IMR-90 (cell line): ENCODE measurements around the gene IRF2. TPM values are rescaled to one million over a fixed set of nuclear protein-coding genes. Genes with fewer than 3 reads are reported as not detected.

ENCODE experiments used
- ATAC-seq: fragments of 200-7000 bp; cut with Tn5 transposase; 2 replicates; pipeline ENCODE4 v1.9.1; 2020; ENCODE audit warnings: low read depth, mild to moderate bottlenecking, moderate library complexity
- BruUV-seq: library from RNA; stranded (reverse); fragments of 400-500 nt; replicated peaks from 2 replicates; lab custom pipeline; 2021; lab: Mats Ljungman, UMichigan
- CTCF ChIA-PET: fragments of 300-600 bp; formaldehyde crosslinking; extraction: SDS; loops from one replicate; lab custom pipeline; 2021; ENCODE audit warnings: antibody characterized with exemption; lab: Yijun Ruan, JAX
- POLR2A ChIA-PET: fragments of 300-600 bp; sonication (Branson Sonifier 250); formaldehyde crosslinking; loops from one replicate; lab custom pipeline; 2022; ENCODE audit warnings: antibody characterized with exemption; ENCODE audit not compliant: unreplicated experiment; lab: Charles Lee
- DNase-seq: peaks from one replicate; pipeline ENCODE4 v3.0.0; 2013
- H2AFZ ChIP-seq: replicated peaks from 2 replicates; pipeline ENCODE3; 2013; ENCODE audit warnings: low read length, mild to moderate bottlenecking; ENCODE audit not compliant: poor library complexity
- H2AK5ac ChIP-seq: 2 replicates; pipeline ENCODE4 v1.6.1; 2013; ENCODE audit warnings: low read depth, low read length, inconsistent platforms
- H2AK9ac ChIP-seq: replicated peaks from 2 replicates; pipeline ENCODE3; 2013; ENCODE audit warnings: mild to moderate bottlenecking, low read depth, low read length, moderate library complexity; ENCODE audit not compliant: poor library complexity
- H2BK120ac ChIP-seq: 2 replicates; pipeline ENCODE4 v1.6.1; 2013; ENCODE audit warnings: low read depth, low read length, inconsistent platforms
- H2BK15ac ChIP-seq: 3 replicates; pipeline ENCODE4 v1.6.1; 2013; ENCODE audit warnings: low read depth, low read length, inconsistent platforms
- H2BK20ac ChIP-seq: 2 replicates; pipeline ENCODE4 v1.6.1; 2013; ENCODE audit warnings: low read depth, mild to moderate bottlenecking, inconsistent platforms, low read length, moderate library complexity
- H2BK5ac ChIP-seq: 2 replicates; pipeline ENCODE4 v1.6.1; 2013; ENCODE audit warnings: mild to moderate bottlenecking, low read depth, low read length, inconsistent platforms; ENCODE audit not compliant: poor library complexity, severe bottlenecking
- H3K14ac ChIP-seq: replicated peaks from 2 replicates; pipeline ENCODE4 v1.6.1; 2013; ENCODE audit warnings: low read depth, low read length, inconsistent platforms
- H3K18ac ChIP-seq: 2 replicates; pipeline ENCODE4 v1.6.1; 2013; ENCODE audit warnings: low read depth, low read length, control low read depth
- H3K23ac ChIP-seq: 2 replicates; pipeline ENCODE4 v1.6.1; 2013; ENCODE audit warnings: low read depth, low read length, inconsistent platforms
- H3K27ac ChIP-seq: 2 replicates; pipeline ENCODE4 v1.5.1; 2013; ENCODE audit warnings: mild to moderate bottlenecking, control low read depth, low read length; ENCODE audit not compliant: insufficient read depth
- H3K27me3 ChIP-seq: 2 replicates; pipeline ENCODE4 v1.6.1; 2013; ENCODE audit warnings: low read length; ENCODE audit not compliant: control insufficient read depth, insufficient read depth
- H3K36me3 ChIP-seq: 2 replicates; pipeline ENCODE4 v1.6.1; 2013; ENCODE audit warnings: low read length, mixed read lengths; ENCODE audit not compliant: control insufficient read depth, insufficient read depth
- H3K4ac ChIP-seq: 2 replicates; pipeline ENCODE4 v1.6.1; 2013; ENCODE audit warnings: low read depth, low read length, inconsistent platforms
- H3K4me1 ChIP-seq: 2 replicates; pipeline ENCODE4 v1.6.1; 2013; ENCODE audit warnings: low read length, mixed read lengths; ENCODE audit not compliant: control insufficient read depth, insufficient read depth
- H3K4me2 ChIP-seq: 2 replicates; pipeline ENCODE4 v1.6.1; 2013; ENCODE audit warnings: low read depth, mild to moderate bottlenecking, control low read depth, low read length, moderate library complexity
- H3K4me3 ChIP-seq: 2 replicates; pipeline ENCODE4 v1.5.1; 2013; ENCODE audit warnings: low read depth, mild to moderate bottlenecking, control low read depth, low read length, moderate library complexity; ENCODE audit not compliant: insufficient read depth
- H3K56ac ChIP-seq: 2 replicates; pipeline ENCODE4 v1.6.1; 2013; ENCODE audit warnings: low read length, inconsistent platforms; ENCODE audit not compliant: insufficient read depth; ENCODE audit errors: extremely low read depth
- H3K79me1 ChIP-seq, 2 experiments: 2 replicates each; pipeline ENCODE4 v1.6.1; 2013; ENCODE audit warnings: low read length in 2 of 2, inconsistent platforms in 1 of 2, low read depth in 1 of 2
- H3K9ac ChIP-seq: 2 replicates; pipeline ENCODE4 v1.6.1; 2013; ENCODE audit warnings: low read depth, low read length, control low read depth
- H3K9me1 ChIP-seq: 2 replicates; pipeline ENCODE4 v1.6.1; 2013; ENCODE audit warnings: low read length, inconsistent platforms; ENCODE audit not compliant: insufficient read depth
- H3K9me3 ChIP-seq: 2 replicates; pipeline ENCODE4 v1.6.1; 2013; ENCODE audit warnings: low read length; ENCODE audit not compliant: control insufficient read depth, insufficient read depth
- H4K20me1 ChIP-seq: 2 replicates; pipeline ENCODE4 v1.6.1; 2013; ENCODE audit warnings: low read length, inconsistent platforms; ENCODE audit not compliant: insufficient read depth
- H4K5ac ChIP-seq: 2 replicates; pipeline ENCODE4 v1.6.1; 2013; ENCODE audit warnings: mild to moderate bottlenecking, low read depth, low read length, control low read depth
- H4K8ac ChIP-seq, 2 experiments: 2 replicates each; pipeline ENCODE4 v1.6.1; 2013; ENCODE audit warnings: low read depth in 2 of 2, low read length in 2 of 2, control low read depth in 1 of 2, inconsistent platforms in 1 of 2
- H4K91ac ChIP-seq: 2 replicates; pipeline ENCODE4 v1.6.1; 2013; ENCODE audit warnings: low read depth, low read length, inconsistent platforms; ENCODE audit not compliant: insufficient read depth
- BHLHE40 ChIP-seq: fragments of 150-350 bp; IDR thresholded peaks from 2 replicates; pipeline ENCODE4 v1.6.1; 2016; ENCODE audit warnings: mild to moderate bottlenecking, low read depth, low read length
- CHD1 ChIP-seq: IDR thresholded peaks from 2 replicates; pipeline ENCODE4 v1.6.1; 2012; ENCODE audit warnings: low read depth, low read length, improper control_type of control experiment
- FOS ChIP-seq: fragments of 150-350 bp; IDR thresholded peaks from 2 replicates; pipeline ENCODE4 v1.6.1; 2016; ENCODE audit warnings: low read depth, low read length
- MAZ ChIP-seq: IDR thresholded peaks from 2 replicates; pipeline ENCODE4 v1.6.1; 2012; ENCODE audit warnings: low read depth, mild to moderate bottlenecking, low read length, improper control_type of control experiment, moderate library complexity, borderline replicate concordance
- MXI1 ChIP-seq: IDR thresholded peaks from 2 replicates; pipeline ENCODE4 v1.6.1; 2012; ENCODE audit warnings: low read depth, mild to moderate bottlenecking, low read length, moderate library complexity, borderline replicate concordance
- NFE2L2 ChIP-seq: fragments of 150-350 bp; IDR thresholded peaks from 2 replicates; pipeline ENCODE4 v1.6.1; 2016; ENCODE audit warnings: low read depth, mild to moderate bottlenecking, low read length
- POLR2A ChIP-seq: IDR thresholded peaks from 2 replicates; pipeline ENCODE4 v1.6.1; 2012; ENCODE audit warnings: mild to moderate bottlenecking, low read depth, low read length
- RAD21 ChIP-seq: IDR thresholded peaks from 2 replicates; pipeline ENCODE4 v1.6.1; 2012; ENCODE audit warnings: low read length, improper control_type of control experiment
- RCOR1 ChIP-seq: IDR thresholded peaks from 2 replicates; pipeline ENCODE4 v1.6.1; 2012; ENCODE audit warnings: mild to moderate bottlenecking, low read length, improper control_type of control experiment; ENCODE audit not compliant: insufficient replicate concordance
- RFX5 ChIP-seq: IDR thresholded peaks from 2 replicates; pipeline ENCODE4 v1.8.0; 2012; ENCODE audit warnings: low read depth, mild to moderate bottlenecking, low read length, moderate library complexity
- SMC3 ChIP-seq: fragments of 150-350 bp; IDR thresholded peaks from 2 replicates; pipeline ENCODE4 v1.6.1; 2016; ENCODE audit warnings: low read depth, mild to moderate bottlenecking, antibody characterized with exemption, low read length, moderate library complexity
- USF2 ChIP-seq: fragments of 150-350 bp; IDR thresholded peaks from 2 replicates; pipeline ENCODE4 v1.6.1; 2017; ENCODE audit warnings: mild to moderate bottlenecking, antibody characterized with exemption, low read length, low read depth
- WGBS, 2 experiments: methylation state at CpG; one replicate each; pipeline versions ENCODE4 v1.1.5 to v1.1.7; 2013; ENCODE audit warnings: missing lambda C conversion rate in 2 of 2; ENCODE audit not compliant: insufficient read length in 1 of 2; ENCODE audit errors: extremely low coverage in 2 of 2; 5-methylcytosine and 5-hydroxymethylcytosine counted together
- dilution Hi-C: fragments of 300-500 bp; cut with HindIII; formaldehyde crosslinking; loops from one replicate; pipeline ENCODE4 v1.14.3; 2018; ENCODE audit warnings: low sequenced_read_pairs; ENCODE audit not compliant: unreplicated experiment
- in situ Hi-C: fragments of 300-500 bp; cut with MboI; formaldehyde crosslinking; loops from 3 replicates; pipeline ENCODE4 v1.14.3; 2019; ENCODE audit warnings: low sequenced_read_pairs, inconsistent platforms, mixed read lengths
- intact Hi-C: fragments of 100-400 bp; cut with micrococcal nuclease; formaldehyde crosslinking; loops from 2 replicates; pipeline ENCODE4 v1.10.0; 2022
- polyA plus RNA-seq, 3 experiments: library from polyadenylated mRNA; depleted of rRNA; stranded (reverse); fragments of >200 nt; gene quantifications; 2 replicates each; pipeline ENCODE4 v1.2.3, GENCODE V29; 2012; ENCODE audit warnings: low replicate concordance in 1 of 3
- total RNA-seq: library from RNA; depleted of rRNA; stranded (reverse); fragments of >200 nt; gene quantifications from 2 replicates; pipeline ENCODE4 v1.2.3, GENCODE V29; 2012
- TF ChIP-seq, protein P1 (sequence below): fragments of 150-350 bp; IDR thresholded peaks from 2 replicates; pipeline ENCODE4 v1.6.1; 2016; ENCODE audit warnings: low read depth, mild to moderate bottlenecking, low read length, moderate library complexity, borderline replicate concordance
- TF ChIP-seq, protein P2 (sequence below): conservative IDR thresholded peaks from 2 replicates; pipeline ENCODE4 v1.5.1; 2012; ENCODE audit warnings: mild to moderate bottlenecking, low read depth, low read length, improper control_type of control experiment

Gene IRF2
- total and polyA plus RNA-seq, 2 of the 4 experiments (the other 2 are of a cell fraction): 16.5 to 21.9 TPM

DNA sequence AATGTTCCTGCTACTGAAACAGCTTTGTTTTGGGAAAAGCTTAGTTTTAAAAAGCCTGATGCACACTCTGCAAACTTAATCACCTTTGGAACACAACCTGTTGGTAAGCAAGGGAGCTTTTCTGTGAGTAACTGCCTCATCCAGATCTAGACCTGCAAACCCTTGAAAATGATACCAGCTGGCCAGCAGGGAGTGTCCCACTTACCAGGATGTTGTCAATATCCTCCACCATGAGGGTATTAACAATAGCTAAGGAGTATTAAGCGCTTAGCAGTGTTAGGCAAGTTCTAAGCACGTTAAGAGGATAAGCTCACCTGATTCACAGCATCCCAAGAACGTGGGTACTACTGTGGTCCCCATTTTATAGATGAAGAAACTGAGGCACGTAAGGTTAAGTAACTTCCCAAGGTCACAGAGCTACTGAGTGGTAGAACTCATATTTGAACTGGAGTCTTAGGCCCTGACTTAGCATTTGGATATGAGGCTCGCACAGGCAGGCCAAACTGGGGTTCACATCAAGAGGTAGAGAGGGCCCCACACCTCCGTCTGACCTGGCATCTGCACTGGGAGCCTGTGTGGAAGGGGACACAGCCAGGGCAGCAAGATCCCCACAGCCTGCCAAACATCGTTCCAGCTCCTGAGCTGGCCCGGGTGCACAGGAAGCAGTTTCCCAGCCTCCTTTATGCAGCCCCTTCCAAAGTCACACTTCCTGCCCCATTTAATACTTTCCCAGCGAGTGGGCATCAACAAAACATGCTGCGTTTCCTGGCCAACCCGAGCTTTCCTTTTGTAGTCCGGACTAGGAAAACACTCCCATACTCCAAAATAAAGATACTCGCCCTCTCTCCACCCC, 32.7 kb downstream of the IRF2 start:
- Histone ChIP-seq H2BK20ac (no peak overlapping the region), H3K4ac (peak overlapping the region; percentile 54; the same call in 1 of the 2 replicates), H3K27ac (peak overlapping the region; percentile 29; the same call in 1 of the 2 replicates), H3K4me3 (no peak overlapping the region), H3K79me1 (peaks cover 51 to 87% of the 10 kb centered on the region in 2 experiments), H3K36me3 (no peaks in the 10 kb centered on the region), H4K8ac (peak overlapping the region in 1 of 2 experiments; percentile 43; a peak in 1 of 4 replicates), H3K14ac (peak overlapping the region; percentile 54), H3K56ac (no peak overlapping the region), H2AFZ (peak overlapping the region; percentile 50), H4K20me1 (peaks cover 33% of the 10 kb centered on the region), H3K4me1 (peaks cover 24% of the 10 kb centered on the region), H3K9ac (no peak overlapping the region), H3K18ac (no peak overlapping the region), H3K9me3 (no peaks in the 10 kb centered on the region), H2AK9ac (peak overlapping the region; percentile 44), H2BK15ac (no peak overlapping the region), H4K5ac (peak overlapping the region; percentile 34; the same call in 1 of the 2 replicates), H3K27me3 (no peaks in the 10 kb centered on the region), H2AK5ac (peak overlapping the region; percentile 54), H3K23ac (peak overlapping the region; percentile 47; the same call in 1 of the 2 replicates), H3K9me1 (peaks cover 28% of the 10 kb centered on the region), H4K91ac (peak overlapping the region; percentile 2; the same call in 1 of the 2 replicates), H2BK120ac (no peak overlapping the region), H3K4me2 (peak overlapping the region; percentile 64), H2BK5ac (no peak overlapping the region)
- CTCF ChIA-PET: no interaction called here
- intact Hi-C loops (no loop called here), in situ Hi-C loops (no loop called here), dilution Hi-C loops (no loop called here)
- ATAC-seq (peak; percentile 13; the same call in 1 of the 2 replicates), DNase-seq (peak; percentile 57)
- 76% methylated on average over 4 of the region's 13 CpGs; no CpG with 5 or more reads in 1 of the 2 experiments for WGBS, 2 experiments
- POLR2A ChIA-PET: no interaction called here
- no peak for TF ChIP-seq USF2
- no peak for TF ChIP-seq CHD1
- TF ChIP-seq, protein P1, sequence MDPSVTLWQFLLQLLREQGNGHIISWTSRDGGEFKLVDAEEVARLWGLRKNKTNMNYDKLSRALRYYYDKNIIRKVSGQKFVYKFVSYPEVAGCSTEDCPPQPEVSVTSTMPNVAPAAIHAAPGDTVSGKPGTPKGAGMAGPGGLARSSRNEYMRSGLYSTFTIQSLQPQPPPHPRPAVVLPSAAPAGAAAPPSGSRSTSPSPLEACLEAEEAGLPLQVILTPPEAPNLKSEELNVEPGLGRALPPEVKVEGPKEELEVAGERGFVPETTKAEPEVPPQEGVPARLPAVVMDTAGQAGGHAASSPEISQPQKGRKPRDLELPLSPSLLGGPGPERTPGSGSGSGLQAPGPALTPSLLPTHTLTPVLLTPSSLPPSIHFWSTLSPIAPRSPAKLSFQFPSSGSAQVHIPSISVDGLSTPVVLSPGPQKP: no peak
- TF ChIP-seq NFE2L2: no peak
- TF ChIP-seq RAD21: no peak
- TF ChIP-seq, protein P2, sequence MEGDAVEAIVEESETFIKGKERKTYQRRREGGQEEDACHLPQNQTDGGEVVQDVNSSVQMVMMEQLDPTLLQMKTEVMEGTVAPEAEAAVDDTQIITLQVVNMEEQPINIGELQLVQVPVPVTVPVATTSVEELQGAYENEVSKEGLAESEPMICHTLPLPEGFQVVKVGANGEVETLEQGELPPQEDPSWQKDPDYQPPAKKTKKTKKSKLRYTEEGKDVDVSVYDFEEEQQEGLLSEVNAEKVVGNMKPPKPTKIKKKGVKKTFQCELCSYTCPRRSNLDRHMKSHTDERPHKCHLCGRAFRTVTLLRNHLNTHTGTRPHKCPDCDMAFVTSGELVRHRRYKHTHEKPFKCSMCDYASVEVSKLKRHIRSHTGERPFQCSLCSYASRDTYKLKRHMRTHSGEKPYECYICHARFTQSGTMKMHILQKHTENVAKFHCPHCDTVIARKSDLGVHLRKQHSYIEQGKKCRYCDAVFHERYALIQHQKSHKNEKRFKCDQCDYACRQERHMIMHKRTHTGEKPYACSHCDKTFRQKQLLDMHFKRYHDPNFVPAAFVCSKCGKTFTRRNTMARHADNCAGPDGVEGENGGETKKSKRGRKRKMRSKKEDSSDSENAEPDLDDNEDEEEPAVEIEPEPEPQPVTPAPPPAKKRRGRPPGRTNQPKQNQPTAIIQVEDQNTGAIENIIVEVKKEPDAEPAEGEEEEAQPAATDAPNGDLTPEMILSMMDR: no peak
- no peak for TF ChIP-seq POLR2A
- TF ChIP-seq FOS: no peak
- no peak for TF ChIP-seq SMC3
- no peak for TF ChIP-seq RCOR1
- TF ChIP-seq RFX5: no peak
- no peak for TF ChIP-seq MXI1
- no peak for TF ChIP-seq BHLHE40
- TF ChIP-seq MAZ: no peak
- no TSS peak for BruUV-seq
